K562 (cell line): Measurements from ENCODE around the gene KIAA0040.

Experiments used
- ARID1B ChIP-seq: fragments of 450-650 bp; IDR thresholded peaks from 2 replicates; pipeline ENCODE4 v1.6.1; 2016; ENCODE audit warnings: antibody characterized with exemption, mild to moderate bottlenecking, inconsistent platforms
- EZH2 ChIP-seq: IDR thresholded peaks from 2 replicates; pipeline ENCODE4 v1.6.1; 2012; ENCODE audit warnings: low read depth, mild to moderate bottlenecking, inconsistent platforms, low read length, borderline replicate concordance
- FIP1L1 ChIP-seq: fragments of 200-400 bp; formaldehyde crosslinking; IDR thresholded peaks from 2 replicates; pipeline ENCODE4 v1.6.1; 2018; ENCODE audit warnings: mild to moderate bottlenecking, low read depth, low read length; ENCODE audit not compliant: poor library complexity, severe bottlenecking
- PHB2 ChIP-seq: fragments of 450-650 bp; IDR thresholded peaks from 2 replicates; pipeline ENCODE4 v1.6.1; 2017; ENCODE audit warnings: low read depth
- RCOR1 ChIP-seq, 2 experiments: IDR thresholded peaks; 2 replicates each; pipeline ENCODE4 v1.6.1; 2012; ENCODE audit warnings: low read depth in 2 of 2, low read length in 2 of 2, borderline replicate concordance in 1 of 2, improper control_type of control experiment in 1 of 2
- RFX5 ChIP-seq: IDR thresholded peaks from 2 replicates; pipeline ENCODE4 v1.6.1; 2011; ENCODE audit warnings: low read depth, mild to moderate bottlenecking, improper control_type of control experiment, low read length
- SNIP1 ChIP-seq: fragments of 450-650 bp; IDR thresholded peaks from 2 replicates; pipeline ENCODE4 v1.7.1; 2017; ENCODE audit warnings: low read depth, mild to moderate bottlenecking
- SP1 ChIP-seq: sonication (generic); formaldehyde crosslinking; IDR thresholded peaks from 2 replicates; pipeline ENCODE4 v1.8.1; 2022; ENCODE audit warnings: mild to moderate bottlenecking, missing genetic modification reagents
- YY1 ChIP-seq, 3 experiments: IDR thresholded peaks; 2 replicates each; pipeline ENCODE4 v1.6.1; 2011; ENCODE audit warnings: low read length in 2 of 3, mild to moderate bottlenecking in 2 of 3, moderate library complexity in 2 of 3, borderline replicate concordance in 1 of 3, control low read depth in 1 of 3, low read depth in 1 of 3; ENCODE audit not compliant: insufficient read depth in 3 of 3, insufficient replicate concordance in 2 of 3, control insufficient read depth in 1 of 3, insufficient read length in 1 of 3; ENCODE audit errors: extremely low read depth in 1 of 3
- TF ChIP-seq, protein P1 (sequence below): fragments of 450-650 bp; IDR thresholded peaks from 2 replicates; pipeline ENCODE4 v1.6.1; 2016; ENCODE audit warnings: borderline replicate concordance
- TF ChIP-seq, protein P2 (sequence below), 3 experiments: IDR thresholded peaks in 2 of 3; conservative IDR thresholded peaks in 1 of 3; 2 replicates each; pipeline ENCODE4 v1.5.1; 2011 to 2012; ENCODE audit warnings: low read length in 3 of 3, mild to moderate bottlenecking in 3 of 3, control low read depth in 2 of 3, improper control_type of control experiment in 1 of 3, inconsistent platforms in 1 of 3, low read depth in 1 of 3, mixed read lengths in 1 of 3, moderate library complexity in 1 of 3; ENCODE audit not compliant: insufficient read depth in 2 of 3
- TF ChIP-seq, protein P3 (sequence below): sonication (generic); formaldehyde crosslinking; IDR thresholded peaks from 2 replicates; pipeline ENCODE4 v1.8.1; 2023; ENCODE audit warnings: mild to moderate bottlenecking, missing genetic modification reagents
- TF ChIP-seq, protein P4 (sequence below): IDR thresholded peaks from 2 replicates; pipeline ENCODE4 v1.6.1; 2012; ENCODE audit warnings: low read depth, low read length, improper control_type of control experiment, borderline replicate concordance
- TF ChIP-seq, protein P5 (sequence below): fragments of 250-450 bp; sonication (Bioruptor Pico); IDR thresholded peaks from 2 replicates; pipeline ENCODE4 v1.5.0; 2020; ENCODE audit warnings: mild to moderate bottlenecking

DNA sequence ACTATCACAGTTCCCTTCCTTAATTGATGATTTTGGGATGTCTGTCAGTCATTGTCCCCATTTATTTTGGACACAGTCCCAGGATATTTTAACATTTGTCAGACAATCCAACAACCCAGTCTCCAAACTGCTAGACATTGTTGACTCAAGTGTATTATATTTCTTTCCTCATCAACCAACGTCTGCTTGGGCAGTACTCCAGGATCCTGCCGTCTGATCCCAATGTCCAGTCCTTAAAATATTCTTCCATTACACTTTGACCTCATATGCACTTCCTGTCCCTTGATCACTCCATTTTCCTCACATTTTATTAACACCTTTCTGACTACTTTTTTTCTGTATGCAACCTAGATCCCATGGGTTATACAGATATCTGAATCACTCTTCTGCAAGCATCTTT, 39.8 kb upstream of the KIAA0040 start:
- TF ChIP-seq, protein P1, sequence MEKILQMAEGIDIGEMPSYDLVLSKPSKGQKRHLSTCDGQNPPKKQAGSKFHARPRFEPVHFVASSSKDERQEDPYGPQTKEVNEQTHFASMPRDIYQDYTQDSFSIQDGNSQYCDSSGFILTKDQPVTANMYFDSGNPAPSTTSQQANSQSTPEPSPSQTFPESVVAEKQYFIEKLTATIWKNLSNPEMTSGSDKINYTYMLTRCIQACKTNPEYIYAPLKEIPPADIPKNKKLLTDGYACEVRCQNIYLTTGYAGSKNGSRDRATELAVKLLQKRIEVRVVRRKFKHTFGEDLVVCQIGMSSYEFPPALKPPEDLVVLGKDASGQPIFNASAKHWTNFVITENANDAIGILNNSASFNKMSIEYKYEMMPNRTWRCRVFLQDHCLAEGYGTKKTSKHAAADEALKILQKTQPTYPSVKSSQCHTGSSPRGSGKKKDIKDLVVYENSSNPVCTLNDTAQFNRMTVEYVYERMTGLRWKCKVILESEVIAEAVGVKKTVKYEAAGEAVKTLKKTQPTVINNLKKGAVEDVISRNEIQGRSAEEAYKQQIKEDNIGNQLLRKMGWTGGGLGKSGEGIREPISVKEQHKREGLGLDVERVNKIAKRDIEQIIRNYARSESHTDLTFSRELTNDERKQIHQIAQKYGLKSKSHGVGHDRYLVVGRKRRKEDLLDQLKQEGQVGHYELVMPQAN: no peak
- TF ChIP-seq SP1 (no peak), YY1 (IDR thresholded peaks at IDR 0.05; ENCODE audit: borderline replicate concordance in 1 of 3, control insufficient read depth in 1 of 3, extremely low read depth in 1 of 3, insufficient read depth in 3 of 3, insufficient read length in 1 of 3, insufficient replicate concordance in 2 of 3, low read depth in 1 of 3, low read length in 2 of 3) (no peak), EZH2 (no peak), RCOR1 (IDR thresholded peaks at IDR 0.05; ENCODE audit: borderline replicate concordance in 1 of 2, low read depth in 2 of 2, low read length in 2 of 2) (no peak), ARID1B (no peak), SNIP1 (no peak), PHB2 (no peak), FIP1L1 (no peak), RFX5 (no peak)
- TF ChIP-seq, protein P2, sequence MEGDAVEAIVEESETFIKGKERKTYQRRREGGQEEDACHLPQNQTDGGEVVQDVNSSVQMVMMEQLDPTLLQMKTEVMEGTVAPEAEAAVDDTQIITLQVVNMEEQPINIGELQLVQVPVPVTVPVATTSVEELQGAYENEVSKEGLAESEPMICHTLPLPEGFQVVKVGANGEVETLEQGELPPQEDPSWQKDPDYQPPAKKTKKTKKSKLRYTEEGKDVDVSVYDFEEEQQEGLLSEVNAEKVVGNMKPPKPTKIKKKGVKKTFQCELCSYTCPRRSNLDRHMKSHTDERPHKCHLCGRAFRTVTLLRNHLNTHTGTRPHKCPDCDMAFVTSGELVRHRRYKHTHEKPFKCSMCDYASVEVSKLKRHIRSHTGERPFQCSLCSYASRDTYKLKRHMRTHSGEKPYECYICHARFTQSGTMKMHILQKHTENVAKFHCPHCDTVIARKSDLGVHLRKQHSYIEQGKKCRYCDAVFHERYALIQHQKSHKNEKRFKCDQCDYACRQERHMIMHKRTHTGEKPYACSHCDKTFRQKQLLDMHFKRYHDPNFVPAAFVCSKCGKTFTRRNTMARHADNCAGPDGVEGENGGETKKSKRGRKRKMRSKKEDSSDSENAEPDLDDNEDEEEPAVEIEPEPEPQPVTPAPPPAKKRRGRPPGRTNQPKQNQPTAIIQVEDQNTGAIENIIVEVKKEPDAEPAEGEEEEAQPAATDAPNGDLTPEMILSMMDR (IDR thresholded peaks at IDR 0.05 in 2 of 3, conservative IDR thresholded peaks at IDR 0.05 in 1 of 3; ENCODE audit: insufficient read depth in 2 of 3, low read depth in 1 of 3, low read length in 3 of 3): no peak
- TF ChIP-seq, protein P3, sequence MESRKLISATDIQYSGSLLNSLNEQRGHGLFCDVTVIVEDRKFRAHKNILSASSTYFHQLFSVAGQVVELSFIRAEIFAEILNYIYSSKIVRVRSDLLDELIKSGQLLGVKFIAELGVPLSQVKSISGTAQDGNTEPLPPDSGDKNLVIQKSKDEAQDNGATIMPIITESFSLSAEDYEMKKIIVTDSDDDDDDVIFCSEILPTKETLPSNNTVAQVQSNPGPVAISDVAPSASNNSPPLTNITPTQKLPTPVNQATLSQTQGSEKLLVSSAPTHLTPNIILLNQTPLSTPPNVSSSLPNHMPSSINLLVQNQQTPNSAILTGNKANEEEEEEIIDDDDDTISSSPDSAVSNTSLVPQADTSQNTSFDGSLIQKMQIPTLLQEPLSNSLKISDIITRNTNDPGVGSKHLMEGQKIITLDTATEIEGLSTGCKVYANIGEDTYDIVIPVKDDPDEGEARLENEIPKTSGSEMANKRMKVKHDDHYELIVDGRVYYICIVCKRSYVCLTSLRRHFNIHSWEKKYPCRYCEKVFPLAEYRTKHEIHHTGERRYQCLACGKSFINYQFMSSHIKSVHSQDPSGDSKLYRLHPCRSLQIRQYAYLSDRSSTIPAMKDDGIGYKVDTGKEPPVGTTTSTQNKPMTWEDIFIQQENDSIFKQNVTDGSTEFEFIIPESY (CRISPR knock-in tag): no peak
- TF ChIP-seq, protein P4, sequence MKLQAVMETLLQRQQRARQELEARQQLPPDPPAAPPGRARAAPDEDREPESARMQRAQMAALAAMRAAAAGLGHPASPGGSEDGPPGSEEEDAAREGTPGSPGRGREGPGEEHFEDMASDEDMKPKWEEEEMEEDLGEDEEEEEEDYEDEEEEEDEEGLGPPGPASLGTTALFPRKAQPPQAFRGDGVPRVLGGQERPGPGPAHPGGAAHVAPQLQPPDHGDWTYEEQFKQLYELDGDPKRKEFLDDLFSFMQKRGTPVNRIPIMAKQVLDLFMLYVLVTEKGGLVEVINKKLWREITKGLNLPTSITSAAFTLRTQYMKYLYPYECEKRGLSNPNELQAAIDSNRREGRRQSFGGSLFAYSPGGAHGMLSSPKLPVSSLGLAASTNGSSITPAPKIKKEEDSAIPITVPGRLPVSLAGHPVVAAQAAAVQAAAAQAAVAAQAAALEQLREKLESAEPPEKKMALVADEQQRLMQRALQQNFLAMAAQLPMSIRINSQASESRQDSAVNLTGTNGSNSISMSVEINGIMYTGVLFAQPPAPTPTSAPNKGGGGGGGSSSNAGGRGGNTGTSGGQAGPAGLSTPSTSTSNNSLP: no peak
- TF ChIP-seq, protein P5, sequence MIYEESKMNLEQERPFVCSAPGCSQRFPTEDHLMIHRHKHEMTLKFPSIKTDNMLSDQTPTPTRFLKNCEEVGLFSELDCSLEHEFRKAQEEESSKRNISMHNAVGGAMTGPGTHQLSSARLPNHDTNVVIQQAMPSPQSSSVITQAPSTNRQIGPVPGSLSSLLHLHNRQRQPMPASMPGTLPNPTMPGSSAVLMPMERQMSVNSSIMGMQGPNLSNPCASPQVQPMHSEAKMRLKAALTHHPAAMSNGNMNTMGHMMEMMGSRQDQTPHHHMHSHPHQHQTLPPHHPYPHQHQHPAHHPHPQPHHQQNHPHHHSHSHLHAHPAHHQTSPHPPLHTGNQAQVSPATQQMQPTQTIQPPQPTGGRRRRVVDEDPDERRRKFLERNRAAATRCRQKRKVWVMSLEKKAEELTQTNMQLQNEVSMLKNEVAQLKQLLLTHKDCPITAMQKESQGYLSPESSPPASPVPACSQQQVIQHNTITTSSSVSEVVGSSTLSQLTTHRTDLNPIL (CRISPR knock-in tag): no peak
